A673 (cell line): Measurements from ENCODE around the gene TYSND1. TPM values are rescaled to one million over a fixed set of nuclear protein-coding genes. Genes with fewer than 3 reads are reported as not detected.

ENCODE experiments used
- BruUV-seq: library from RNA; stranded (reverse); fragments of 400-500 nt; replicated peaks from 2 replicates; lab custom pipeline; 2021; lab: Mats Ljungman, UMichigan
- CTCF ChIA-PET: fragments of 300-600 bp; sonication (Branson Sonifier 250); formaldehyde crosslinking; loops from one replicate; lab custom pipeline; 2022; ENCODE audit warnings: antibody characterized with exemption; lab: Charles Lee
- POLR2A ChIA-PET: fragments of 300-600 bp; sonication (Branson Sonifier 250); formaldehyde crosslinking; loops from one replicate; lab custom pipeline; 2022; ENCODE audit warnings: antibody characterized with exemption; ENCODE audit not compliant: low non-redundant PET; lab: Charles Lee
- DNase-seq: peaks from one replicate; pipeline ENCODE4 v3.0.0-alpha.2; 2015; ENCODE audit warnings: low spot score
- H3K27ac ChIP-seq: fragments of 200-600 bp; sonication (generic); 2 replicates; pipeline ENCODE4 v1.5.1; 2016; ENCODE audit warnings: mixed run types, low read depth, mild to moderate bottlenecking, mixed read lengths, antibody characterized with exemption, low read length; ENCODE audit not compliant: poor library complexity, severe bottlenecking
- H3K27me3 ChIP-seq: fragments of 200-600 bp; sonication (generic); replicated peaks from 2 replicates; pipeline ENCODE4 v1.6.1; 2017; ENCODE audit warnings: mixed run types, low read depth, mild to moderate bottlenecking, mixed read lengths, antibody characterized with exemption, low read length; ENCODE audit not compliant: insufficient read depth, poor library complexity
- H3K36me3 ChIP-seq: fragments of 200-600 bp; sonication (generic); 2 replicates; pipeline ENCODE4 v1.6.1; 2016; ENCODE audit warnings: mixed run types, mild to moderate bottlenecking, mixed read lengths, antibody characterized with exemption, low read length; ENCODE audit not compliant: insufficient read depth, poor library complexity, severe bottlenecking
- H3K4me1 ChIP-seq: fragments of 200-600 bp; sonication (generic); 2 replicates; pipeline ENCODE4 v1.6.1; 2017; ENCODE audit warnings: mixed run types, mild to moderate bottlenecking, mixed read lengths, antibody characterized with exemption, low read length; ENCODE audit not compliant: insufficient read depth, poor library complexity, severe bottlenecking
- H3K4me3 ChIP-seq: fragments of 200-600 bp; sonication (generic); 2 replicates; pipeline ENCODE4 v1.5.1; 2016; ENCODE audit warnings: low read depth, mixed run types, mild to moderate bottlenecking, mixed read lengths, low read length; ENCODE audit not compliant: poor library complexity, severe bottlenecking
- H3K9me3 ChIP-seq: fragments of 200-600 bp; sonication (generic); 2 replicates; pipeline ENCODE4 v1.6.1; 2016; ENCODE audit warnings: mixed run types, low read depth, mild to moderate bottlenecking, mixed read lengths, antibody characterized with exemption, low read length; ENCODE audit not compliant: poor library complexity, severe bottlenecking
- EZH2 ChIP-seq: fragments of 200-600 bp; sonication (generic); IDR thresholded peaks from 2 replicates; pipeline ENCODE4 v1.6.1; 2017; ENCODE audit warnings: borderline replicate concordance, low read depth, mild to moderate bottlenecking, mixed read lengths, antibody characterized with exemption, low read length; ENCODE audit not compliant: poor library complexity, severe bottlenecking
- intact Hi-C: fragments of 100-400 bp; cut with micrococcal nuclease; formaldehyde crosslinking; loops from one replicate; pipeline ENCODE4 v1.10.0; 2022; ENCODE audit not compliant: unreplicated experiment
- total RNA-seq: library from RNA; stranded (reverse); gene quantifications from 2 replicates; pipeline ENCODE4 v1.2.3, GENCODE V29; 2021
- TF ChIP-seq, protein P1 (sequence below): fragments of 300-800, 200-600 bp; sonication (generic); conservative IDR thresholded peaks from 2 replicates; pipeline ENCODE4 v1.5.1; 2017; ENCODE audit warnings: low read depth, mild to moderate bottlenecking, antibody characterized with exemption, low read length, moderate library complexity, mixed read lengths

The TYSND1 gene
- total RNA-seq, 1 experiment from 2014 or later: 36.5 TPM

DNA sequence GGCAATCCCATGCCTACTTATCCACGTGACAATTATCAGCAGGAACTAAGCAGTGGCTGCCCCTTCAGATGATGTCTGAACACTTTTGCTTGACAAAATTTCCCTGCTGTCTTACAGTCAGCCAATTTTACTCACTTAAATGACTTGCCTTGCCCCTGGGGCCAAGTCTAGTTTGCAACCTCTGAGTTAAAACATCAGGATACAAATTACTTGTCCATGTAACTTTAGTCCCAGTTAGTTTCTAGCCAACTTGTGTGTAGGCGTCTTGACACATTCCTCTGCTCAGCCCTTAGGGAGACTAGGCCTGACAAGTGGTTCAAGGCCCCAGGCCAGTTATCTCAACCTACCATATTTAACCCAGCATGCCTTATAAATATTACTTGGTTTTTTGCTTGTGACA, 11.6 kb upstream of the TYSND1 start:
- peaks cover 86% of the 10 kb centered on the region for H3K36me3 ChIP-seq
- intact Hi-C loops: no loop called here
- no peak overlapping the region for H3K4me3 ChIP-seq
- no peaks in the 10 kb centered on the region for H3K27me3 ChIP-seq
- peaks cover under 1% of the 10 kb centered on the region for H3K4me1 ChIP-seq
- CTCF ChIA-PET: no interaction called here
- POLR2A ChIA-PET: no interaction called here
- TF ChIP-seq EZH2: no peak
- TF ChIP-seq, protein P1, sequence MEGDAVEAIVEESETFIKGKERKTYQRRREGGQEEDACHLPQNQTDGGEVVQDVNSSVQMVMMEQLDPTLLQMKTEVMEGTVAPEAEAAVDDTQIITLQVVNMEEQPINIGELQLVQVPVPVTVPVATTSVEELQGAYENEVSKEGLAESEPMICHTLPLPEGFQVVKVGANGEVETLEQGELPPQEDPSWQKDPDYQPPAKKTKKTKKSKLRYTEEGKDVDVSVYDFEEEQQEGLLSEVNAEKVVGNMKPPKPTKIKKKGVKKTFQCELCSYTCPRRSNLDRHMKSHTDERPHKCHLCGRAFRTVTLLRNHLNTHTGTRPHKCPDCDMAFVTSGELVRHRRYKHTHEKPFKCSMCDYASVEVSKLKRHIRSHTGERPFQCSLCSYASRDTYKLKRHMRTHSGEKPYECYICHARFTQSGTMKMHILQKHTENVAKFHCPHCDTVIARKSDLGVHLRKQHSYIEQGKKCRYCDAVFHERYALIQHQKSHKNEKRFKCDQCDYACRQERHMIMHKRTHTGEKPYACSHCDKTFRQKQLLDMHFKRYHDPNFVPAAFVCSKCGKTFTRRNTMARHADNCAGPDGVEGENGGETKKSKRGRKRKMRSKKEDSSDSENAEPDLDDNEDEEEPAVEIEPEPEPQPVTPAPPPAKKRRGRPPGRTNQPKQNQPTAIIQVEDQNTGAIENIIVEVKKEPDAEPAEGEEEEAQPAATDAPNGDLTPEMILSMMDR: no peak
- BruUV-seq: no TSS peak
- no peak for DNase-seq
- H3K27ac ChIP-seq: no peak overlapping the region
- no peaks in the 10 kb centered on the region for H3K9me3 ChIP-seq

DNA sequence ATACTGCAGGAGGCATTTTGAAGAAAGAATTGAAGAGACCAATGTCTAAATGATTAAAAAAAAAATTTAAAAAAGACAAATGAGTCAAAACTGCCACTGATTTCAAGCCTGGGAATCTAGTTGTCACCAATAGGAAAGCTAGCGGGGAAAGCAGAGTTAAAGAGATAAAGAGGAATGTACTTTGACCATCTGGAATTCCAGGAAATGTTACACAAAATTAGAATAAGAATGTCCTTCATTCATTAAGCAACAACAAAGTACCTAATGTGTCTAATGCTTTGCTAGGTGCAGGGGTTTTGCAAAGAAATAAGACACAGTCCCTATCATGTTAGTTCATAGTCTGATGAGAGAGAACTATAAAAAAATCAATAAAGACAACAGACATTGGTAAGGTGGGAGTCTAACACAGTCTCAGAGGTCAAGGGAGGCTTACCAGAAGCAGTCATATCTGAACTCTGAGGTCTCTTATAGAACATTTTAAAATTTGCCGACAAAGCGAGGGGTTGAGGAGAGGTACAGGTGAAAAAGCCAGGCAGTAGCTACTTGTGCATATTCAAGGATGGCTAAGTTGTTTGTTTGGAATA, 8.8 kb upstream of the TYSND1 start:
- no peaks in the 10 kb centered on the region for H3K9me3 ChIP-seq
- ChIA-PET POLR2A (no interaction called here), CTCF (no interaction called here)
- H3K4me3 ChIP-seq: no peak overlapping the region
- DNase-seq: no peak
- H3K4me1 ChIP-seq: no peaks in the 10 kb centered on the region
- no peaks in the 10 kb centered on the region for H3K27me3 ChIP-seq
- intact Hi-C loops: no loop called here
- no peak for TF ChIP-seq EZH2
- TF ChIP-seq, protein P1: no peak
- BruUV-seq: no TSS peak
- peaks cover 99% of the 10 kb centered on the region for H3K36me3 ChIP-seq
- no peak overlapping the region for H3K27ac ChIP-seq

DNA sequence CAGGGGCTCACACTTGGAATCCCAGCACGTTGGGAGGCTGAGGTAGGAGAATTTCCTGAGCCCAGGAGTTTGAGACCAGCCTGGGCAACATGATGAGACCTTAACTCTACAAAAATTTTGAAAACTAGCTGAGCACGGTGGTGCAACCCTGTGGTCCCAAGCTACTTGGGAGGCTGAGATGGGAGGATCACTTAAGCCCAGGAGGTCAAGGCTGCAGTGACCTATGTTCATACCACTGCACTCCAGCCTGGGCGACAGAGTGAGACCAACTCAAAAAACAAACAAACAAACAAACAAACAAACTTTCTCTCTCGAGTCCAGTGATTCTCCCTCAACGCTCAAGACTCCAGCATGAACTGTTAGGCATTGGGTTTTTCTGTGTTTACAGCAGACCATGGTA, 2.0 kb upstream of the TYSND1 start:
- peaks cover 37% of the 10 kb centered on the region for H3K36me3 ChIP-seq
- H3K4me1 ChIP-seq: peaks cover 24% of the 10 kb centered on the region
- no peaks in the 10 kb centered on the region for H3K9me3 ChIP-seq
- no TSS peak for BruUV-seq
- H3K27ac ChIP-seq: no peak overlapping the region
- no peaks in the 10 kb centered on the region for H3K27me3 ChIP-seq
- ChIA-PET CTCF (no interaction called here), POLR2A (no interaction called here)
- H3K4me3 ChIP-seq: no peak overlapping the region
- no peak for TF ChIP-seq EZH2
- TF ChIP-seq, protein P1: no peak
- intact Hi-C loops: loop anchor here (5.0 kb wide), 2 partner anchors 96 to 234 kb away; partner anchors contain the start of genes LRRC20 and MACROH2A2
- no peak for DNase-seq
